ENCODE data around the gene ATP5ME. TPM values are rescaled to one million over a fixed set of nuclear protein-coding genes. Genes with fewer than 3 reads are reported as not detected.

The ATP5ME gene
- total and polyA plus RNA-seq, 2 of the 13 experiments (the other 11 are each of a cell fraction or from before 2014, with no cell fraction given) = 305 to 753 TPM

GRCh38 chr4:681736-682451 is 7.8 kb upstream of the ATP5ME start (continued):
- TF ChIP-seq NONO (IDR thresholded peaks at IDR 0.05) (no peak), NONO (CRISPR knock-in tag; conservative IDR thresholded peaks at IDR 0.05) (peak; percentile 44; the same call in 1 of the 2 replicates), HNRNPLL (IDR thresholded peaks at IDR 0.05; ENCODE audit: low read depth, low read length, poor library complexity, severe bottlenecking) (no peak), ERF (CRISPR knock-in tag; IDR thresholded peaks at IDR 0.05) (0 out of 2 replicates have a peak, but pooled peaks have one; percentile 24), FOXP1 (IDR thresholded peaks at IDR 0.05) (no peak), FOXP1 (CRISPR knock-in tag; IDR thresholded peaks at IDR 0.05) (no peak), TFDP2 (CRISPR knock-in tag; IDR thresholded peaks at IDR 0.05) (no peak), YEATS4 (CRISPR knock-in tag; IDR thresholded peaks at IDR 0.05; ENCODE audit: borderline replicate concordance) (no peak), ZNF687 (CRISPR knock-in tag; IDR thresholded peaks at IDR 0.05) (peak; percentile 56; the same call in 1 of the 2 replicates), ZNF652 (CRISPR knock-in tag; IDR thresholded peaks at IDR 0.05; ENCODE audit: borderline replicate concordance, low read depth) (no peak), ZNF292 (CRISPR knock-in tag; IDR thresholded peaks at IDR 0.05; ENCODE audit: borderline replicate concordance, low read depth) (peak; percentile 37; the same call in 1 of the 2 replicates), TFE3 (CRISPR knock-in tag; IDR thresholded peaks at IDR 0.05) (no peak), PHF8 (CRISPR knock-in tag; IDR thresholded peaks at IDR 0.05) (peak; percentile 44; the same call in 1 of the 2 replicates), CAMTA2 (CRISPR knock-in tag; IDR thresholded peaks at IDR 0.05; ENCODE audit: borderline replicate concordance) (0 out of 2 replicates have a peak, but pooled peaks have one; percentile 49), ZNF605 (CRISPR knock-in tag; IDR thresholded peaks at IDR 0.05) (0 out of 2 replicates have a peak, but pooled peaks have one; percentile 6)

All from HepG2 (cell line).